HCT116 (cell line): ENCODE measurements around the gene NPB. TPM values are rescaled to one million over a fixed set of nuclear protein-coding genes. Genes with fewer than 3 reads are reported as not detected.

Experiments used
- ATAC-seq: fragments of 200-7000 bp; cut with Tn5 transposase; 2 replicates; pipeline ENCODE4 v1.9.1; 2020; ENCODE audit warnings: mild to moderate bottlenecking, moderate library complexity
- BruUV-seq: library from RNA; stranded (reverse); fragments of 400-500 nt; replicated peaks from 2 replicates; lab custom pipeline; 2021; lab: Mats Ljungman, UMichigan
- CTCF ChIA-PET: fragments of 300-600 bp; sonication (Branson Sonifier 250); formaldehyde crosslinking; loops from one replicate; lab custom pipeline; 2021; ENCODE audit warnings: antibody characterized with exemption; lab: Charles Lee
- POLR2A ChIA-PET: fragments of 300-600, 350-600 bp; sonication (Branson Sonifier 250); formaldehyde crosslinking; loops from one replicate; lab custom pipeline; 2021; ENCODE audit warnings: antibody characterized with exemption; lab: Charles Lee
- RAD21 ChIA-PET, 2 experiments: fragments of 300-600 bp; sonication (Branson Sonifier 250); formaldehyde crosslinking; loops; one replicate each; lab custom pipeline; 2023; ENCODE audit warnings: low total read pairs in 2 of 2; ENCODE audit not compliant: uncharacterized antibody in 2 of 2, unreplicated experiment in 2 of 2, low non-redundant PET in 1 of 2; lab: Charles Lee
- DNase-seq: peaks from one replicate; pipeline ENCODE4 v3.0.0-alpha.2; 2010; ENCODE audit warnings: low read depth, low spot score
- H2AFZ ChIP-seq: fragments of 200-600 bp; shearing (Covaris generic), sonication (generic); 2 replicates; pipeline ENCODE4 v1.6.1; 2017; ENCODE audit warnings: low read depth, mixed run types, mixed read lengths, antibody characterized with exemption, low read length; ENCODE audit not compliant: poor library complexity, severe bottlenecking
- H3K27ac ChIP-seq: 2 replicates; pipeline ENCODE4 v1.5.1; 2012; ENCODE audit warnings: low read depth, low read length
- H3K27me3 ChIP-seq: fragments of 200-600 bp; sonication (generic); 2 replicates; pipeline ENCODE4 v1.6.1; 2016; ENCODE audit warnings: mixed run types, low read length, mixed read lengths; ENCODE audit not compliant: insufficient read depth
- H3K36me3 ChIP-seq, 2 experiments: fragments of 200-500 bp in 1 of 2; fragments of 200-600 bp in 1 of 2; sonication (Bioruptor generic) in 1 of 2; sonication (generic) in 1 of 2; 2 replicates each; pipeline versions ENCODE4 v1.5.1 to v1.6.1; 2014 to 2016; ENCODE audit warnings: low read length in 2 of 2, inconsistent platforms in 1 of 2, mixed read lengths in 1 of 2, mixed run types in 1 of 2; ENCODE audit not compliant: insufficient read depth in 2 of 2, control insufficient read depth in 1 of 2
- H3K4me1 ChIP-seq, 2 experiments: fragments of 200-600 bp in 1 of 2; sonication (generic) in 1 of 2; 2 replicates each; pipeline versions ENCODE4 v1.5.1 to v1.6.1; 2012 to 2017; ENCODE audit warnings: low read length in 2 of 2, inconsistent platforms in 1 of 2, mild to moderate bottlenecking in 1 of 2, mixed read lengths in 1 of 2, mixed run types in 1 of 2, moderate library complexity in 1 of 2; ENCODE audit not compliant: insufficient read depth in 2 of 2, control insufficient read depth in 1 of 2
- H3K4me2 ChIP-seq: fragments of 200-600 bp; sonication (generic); 2 replicates; pipeline ENCODE4 v1.6.1; 2017; ENCODE audit warnings: mixed run types, low read length, mixed read lengths
- H3K4me3 ChIP-seq, 2 experiments: fragments of 200-600 bp in 1 of 2; sonication (generic) in 1 of 2; replicated peaks in 1 of 2; 2 replicates each; pipeline ENCODE4 v1.5.1; 2011 to 2016; ENCODE audit warnings: low read length in 2 of 2, control low read depth in 1 of 2, low read depth in 1 of 2, mild to moderate bottlenecking in 1 of 2, mixed read lengths in 1 of 2, mixed run types in 1 of 2
- H3K79me2 ChIP-seq: fragments of 200-600 bp; sonication (generic); 2 replicates; pipeline ENCODE4 v1.6.1; 2017; ENCODE audit warnings: mild to moderate bottlenecking, mixed run types, low read length, moderate library complexity, mixed read lengths; ENCODE audit not compliant: insufficient read depth
- H3K9ac ChIP-seq: fragments of 200-600 bp; sonication (generic); 2 replicates; pipeline ENCODE4 v1.6.1; 2016; ENCODE audit warnings: low read length, mixed read lengths
- H3K9me2 ChIP-seq: fragments of 200-600 bp; sonication (generic), shearing (Covaris generic); 2 replicates; pipeline ENCODE4 v1.6.1; 2017; ENCODE audit warnings: mixed run types, mild to moderate bottlenecking, moderate library complexity; ENCODE audit not compliant: insufficient read depth
- H3K9me3 ChIP-seq, 2 experiments: fragments of 200-500 bp in 1 of 2; fragments of 200-600 bp in 1 of 2; sonication (Bioruptor generic) in 1 of 2; sonication (generic) in 1 of 2; 2 replicates each; pipeline ENCODE4 v1.6.1; 2014 to 2017; ENCODE audit warnings: low read length in 2 of 2, mixed read lengths in 2 of 2, inconsistent platforms in 1 of 2, low read depth in 1 of 2, mild to moderate bottlenecking in 1 of 2, mixed run types in 1 of 2, moderate library complexity in 1 of 2; ENCODE audit not compliant: control insufficient read depth in 1 of 2, insufficient read depth in 1 of 2
- H4K20me1 ChIP-seq: fragments of 200-600 bp; sonication (generic), shearing (Covaris generic); 2 replicates; pipeline ENCODE4 v1.6.1; 2017; ENCODE audit warnings: mixed run types, mild to moderate bottlenecking, moderate library complexity; ENCODE audit not compliant: insufficient read depth
- ATF3 ChIP-seq: IDR thresholded peaks from 2 replicates; pipeline ENCODE4 v1.6.1; 2012
- EZH2phosphoT487 ChIP-seq: fragments of 200-600 bp; IDR thresholded peaks from 2 replicates; pipeline ENCODE4 v1.6.1; 2018; ENCODE audit warnings: antibody characterized with exemption, borderline replicate concordance
- POLR2AphosphoS5 ChIP-seq: IDR thresholded peaks from 2 replicates; pipeline ENCODE4 v1.6.1; 2011; ENCODE audit warnings: mild to moderate bottlenecking, low read depth, low read length, moderate library complexity
- SIN3A ChIP-seq: IDR thresholded peaks from 2 replicates; pipeline ENCODE4 v1.6.1; 2012; ENCODE audit warnings: low read depth
- SRF ChIP-seq: IDR thresholded peaks from 2 replicates; pipeline ENCODE4 v1.6.1; 2012; ENCODE audit warnings: low read depth
- intact Hi-C: fragments of 100-400 bp; cut with micrococcal nuclease; formaldehyde crosslinking; loops from 2 replicates; pipeline ENCODE4 v1.10.0; 2022
- total RNA-seq: library from RNA; stranded (reverse); gene quantifications from one replicate; pipeline ENCODE4 v1.2.1, GENCODE V29; 2021; ENCODE audit not compliant: unreplicated experiment

NPB gene
- total RNA-seq, 1 experiment from 2014 or later = 1.2 TPM

- H3K27me3 ChIP-seq = no peaks in the 10 kb centered on the region
- peak overlapping the region; percentile 95 for H3K4me2 ChIP-seq
- H3K79me2 ChIP-seq = peaks cover 17% of the 10 kb centered on the region
- no peak for DNase-seq
- H3K4me1 ChIP-seq = peaks cover 9 to 52% of the 10 kb centered on the region in 2 experiments; a peak in 3 of 4 replicates
- ATAC-seq = no peak
- H3K27ac ChIP-seq = peak overlapping the region; percentile 14; the same call in 1 of the 2 replicates
- ChIA-PET POLR2A (interaction anchor here (1.0 kb wide), 1 partner anchor 88 kb away, joined by 4 read pairs; the partner anchor contains the start of genes CENPX and LRRC45), CTCF (interaction anchor here (1.8 kb wide), 1 partner anchor 25 kb away, joined by 8 read pairs; the partner anchor contains the start of gene NOTUM), RAD21 (no interaction called here)
- H3K9ac ChIP-seq = no peak overlapping the region
- no peaks in the 10 kb centered on the region for H4K20me1 ChIP-seq
- TF ChIP-seq EZH2phosphoT487 = no peak
- no peak for TF ChIP-seq SRF
- TF ChIP-seq ATF3 = no peak
- no peaks in the 10 kb centered on the region for H3K9me2 ChIP-seq
- H3K4me3 ChIP-seq = peak overlapping the region in 1 of 2 experiments; percentile 100; a peak in 2 of 4 replicates
- peaks cover 6 to 33% of the 10 kb centered on the region in 2 experiments; a peak in 2 of 4 replicates for H3K36me3 ChIP-seq
- BruUV-seq = no TSS peak
- H2AFZ ChIP-seq = no peak overlapping the region
- intact Hi-C loops = no loop called here
- H3K9me3 ChIP-seq = no peaks in the 10 kb centered on the region
These were observed 33.0 kb downstream of the NPB start for GRCh38 chr17:81934850-81935708.

GRCh38 chr17:81935709-81936084 is 33.7 kb downstream of the NPB start:
- Histone ChIP-seq H3K27me3 (no peaks in the 10 kb centered on the region), H3K9ac (peak overlapping the region; percentile 96), H3K9me2 (no peaks in the 10 kb centered on the region), H3K4me3 (peak overlapping the region; percentile 90 to 100), H3K36me3 (peaks cover 6 to 33% of the 10 kb centered on the region in 2 experiments; a peak in 2 of 4 replicates), H3K4me2 (peak overlapping the region; percentile 95), H3K4me1 (peaks cover 7 to 49% of the 10 kb centered on the region in 2 experiments; a peak in 3 of 4 replicates), H3K9me3 (no peaks in the 10 kb centered on the region), H3K79me2 (peaks cover 17% of the 10 kb centered on the region), H3K27ac (peak overlapping the region; percentile 92), H4K20me1 (no peaks in the 10 kb centered on the region), H2AFZ (no peak overlapping the region)
- intact Hi-C loops = no loop called here
- ChIA-PET RAD21 (interaction anchor here in 1 of 2 experiments (0.6 kb wide), 1 partner anchor 63 kb away, joined by 3 read pairs; no protein-coding TSS in a partner anchor), CTCF (interaction anchor here (1.1 to 1.8 kb wide), 2 partner anchors 9 to 24 kb away, joined by 7 to 8 read pairs; partner anchors contain the start of genes MAFG and NOTUM), POLR2A (interaction anchor here (0.7 to 2.2 kb wide), 2 partner anchors 9 to 87 kb away, joined by 3 to 18 read pairs; partner anchors contain the start of genes CENPX, LRRC45 and MAFG)
- DNase-seq = no peak
- no TSS peak for BruUV-seq
- ATAC-seq = no peak
- TF ChIP-seq POLR2AphosphoS5 (peak; percentile 18; the same call in 1 of the 2 replicates), SIN3A (no peak)
